ENCODE measurements around the gene CNKSR3.

The CNKSR3 gene

DNA sequence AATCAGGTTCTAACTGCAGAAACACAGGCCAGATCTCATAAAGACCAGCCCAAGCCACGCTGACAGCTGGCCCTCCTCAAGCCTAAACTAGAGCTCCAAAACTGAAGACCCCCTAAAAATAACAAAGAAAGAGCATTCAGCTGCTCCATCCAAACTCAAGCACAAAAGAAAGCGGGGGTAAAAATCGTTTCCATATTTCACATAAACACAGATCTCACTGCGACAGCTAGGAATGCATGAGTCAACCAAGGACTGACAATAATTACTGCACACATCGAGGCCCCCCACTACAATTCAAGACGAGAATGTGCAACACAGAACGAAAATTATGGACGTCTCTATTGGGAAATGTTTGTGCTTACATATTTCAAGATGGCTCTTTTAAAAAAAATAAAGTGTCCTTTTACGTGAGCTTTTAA lies 31.1 kb downstream of the CNKSR3 start:
- CTCF ChIA-PET, result interaction anchor here (1.9 kb wide), 1 partner anchor 17 kb away, joined by 5 read pairs; no protein-coding TSS in a partner anchor
- POLR2A ChIA-PET, result no interaction called here
- DNase-seq (ENCODE audit: extremely low spot score), result no peak
- no peak for TF ChIP-seq CTCF (IDR thresholded peaks at IDR 0.05; ENCODE audit: control extremely low read depth, extremely low read depth, low read depth, missing control alignments)

- no peak for DNase-seq (ENCODE audit: extremely low spot score)
- no peak for TF ChIP-seq CTCF (IDR thresholded peaks at IDR 0.05; ENCODE audit: control extremely low read depth, extremely low read depth, low read depth, missing control alignments)
- POLR2A ChIA-PET, result no interaction called here
- CTCF ChIA-PET, result interaction anchor here (1.9 kb wide), 1 partner anchor 18 kb away, joined by 5 read pairs; no protein-coding TSS in a partner anchor
These were observed 31.8 kb downstream of the CNKSR3 start for GRCh38 chr6:154478701-154479060.

GRCh38 chr6:154478021-154478700 lies 32.3 kb downstream of the CNKSR3 start:
- no peak for TF ChIP-seq CTCF (IDR thresholded peaks at IDR 0.05; ENCODE audit: control extremely low read depth, extremely low read depth, low read depth, missing control alignments)
- DNase-seq (ENCODE audit: extremely low spot score), result no peak
- ChIA-PET CTCF (interaction anchor here (1.9 kb wide), 1 partner anchor 18 kb away, joined by 5 read pairs; no protein-coding TSS in a partner anchor), POLR2A (no interaction called here)

DNA sequence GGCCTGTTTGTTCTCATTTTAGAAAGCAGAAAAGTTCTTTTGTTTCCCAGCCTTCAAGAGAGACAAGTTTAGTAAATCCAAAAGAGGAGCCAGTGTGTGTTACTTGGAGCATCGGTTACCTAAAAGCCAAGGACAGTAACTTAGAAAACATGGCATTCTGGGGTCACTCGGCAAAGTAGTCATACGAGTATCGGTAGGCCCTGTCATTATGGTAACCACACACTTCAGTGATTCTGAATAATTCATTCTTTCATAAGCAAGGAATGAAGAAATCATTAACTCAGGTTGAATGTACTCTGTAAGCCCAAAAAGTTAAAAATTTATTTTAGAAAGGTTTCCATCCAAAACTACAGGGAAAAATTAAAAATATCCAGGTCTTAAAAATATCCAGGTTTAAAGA lies 34.0 kb downstream of the CNKSR3 start:
- no peak for TF ChIP-seq CTCF (IDR thresholded peaks at IDR 0.05; ENCODE audit: control extremely low read depth, extremely low read depth, low read depth, missing control alignments)
- CTCF ChIA-PET, result no interaction called here
- no peak for DNase-seq (ENCODE audit: extremely low spot score)
- POLR2A ChIA-PET, result no interaction called here

- no peak for TF ChIP-seq CTCF (IDR thresholded peaks at IDR 0.05; ENCODE audit: control extremely low read depth, extremely low read depth, low read depth, missing control alignments)
- no peak for DNase-seq (ENCODE audit: extremely low spot score)
- POLR2A ChIA-PET, result no interaction called here
- CTCF ChIA-PET, result interaction anchor here (1.6 kb wide), 1 partner anchor 9 kb away, joined by 4 read pairs; no protein-coding TSS in a partner anchor
These were observed 35.6 kb downstream of the CNKSR3 start for GRCh38 chr6:154474648-154475428.

- ChIA-PET CTCF (interaction anchor here (1.1 kb wide), 1 partner anchor 27 kb away, joined by 4 read pairs; no protein-coding TSS in a partner anchor), POLR2A (no interaction called here)
- no peak for TF ChIP-seq CTCF (IDR thresholded peaks at IDR 0.05; ENCODE audit: control extremely low read depth, extremely low read depth, low read depth, missing control alignments)
- no peak for DNase-seq (ENCODE audit: extremely low spot score)
These were observed 37.2 kb downstream of the CNKSR3 start for GRCh38 chr6:154473324-154473723.
